HepG2 (cell line): Measurements from ENCODE around the gene PLXNC1. TPM values are rescaled to one million over a fixed set of nuclear protein-coding genes. Genes with fewer than 3 reads are reported as not detected.

Experiments used
- AHDC1 ChIP-seq: sonication (generic); formaldehyde crosslinking; IDR thresholded peaks from 2 replicates; pipeline ENCODE4 v1.5.1; 2020; ENCODE audit warnings: mild to moderate bottlenecking, missing genetic modification reagents, borderline replicate concordance
- MAF1 ChIP-seq: sonication (generic); formaldehyde crosslinking; IDR thresholded peaks from 2 replicates; pipeline ENCODE4 v1.5.0; 2020; ENCODE audit warnings: missing genetic modification reagents, borderline replicate concordance
- RNF2 ChIP-seq: fragments of 450-650 bp; conservative IDR thresholded peaks from 2 replicates; pipeline ENCODE4 v1.6.1; 2016; ENCODE audit warnings: low read depth
- TCF7L2 ChIP-seq: IDR thresholded peaks from 2 replicates; pipeline ENCODE4 v1.6.1; 2011; ENCODE audit warnings: mild to moderate bottlenecking, low read depth, low read length, moderate library complexity
- ZMAT5 ChIP-seq: sonication (generic); formaldehyde crosslinking; IDR thresholded peaks from 2 replicates; pipeline ENCODE4 v1.5.0; 2020; ENCODE audit warnings: mild to moderate bottlenecking, low read depth, missing genetic modification reagents, borderline replicate concordance
- ZNF235 ChIP-seq: sonication (generic); formaldehyde crosslinking; IDR thresholded peaks from 2 replicates; pipeline ENCODE4 v1.8.1; 2023; ENCODE audit warnings: mild to moderate bottlenecking, missing genetic modification reagents, borderline replicate concordance
- ZNF280D ChIP-seq: sonication (generic); formaldehyde crosslinking; IDR thresholded peaks from 2 replicates; pipeline ENCODE4 v1.5.1; 2020; ENCODE audit warnings: mild to moderate bottlenecking, missing genetic modification reagents
- ZNF407 ChIP-seq: sonication (generic); formaldehyde crosslinking; IDR thresholded peaks from one replicate; pipeline ENCODE4 v1.5.1; 2020; ENCODE audit warnings: mild to moderate bottlenecking, missing genetic modification reagents; ENCODE audit errors: not compliant biosample characterization
- ZNF431 ChIP-seq: sonication (generic); formaldehyde crosslinking; IDR thresholded peaks from 2 replicates; pipeline ENCODE4 v1.9.0; 2022; ENCODE audit warnings: missing genetic modification reagents, low read depth, mild to moderate bottlenecking, borderline replicate concordance
- ZNF607 ChIP-seq: sonication (generic); formaldehyde crosslinking; IDR thresholded peaks from 2 replicates; pipeline ENCODE4 v1.5.1; 2020; ENCODE audit warnings: missing genetic modification reagents, mild to moderate bottlenecking, borderline replicate concordance
- ZNF7 ChIP-seq: IDR thresholded peaks from 2 replicates; pipeline ENCODE4 v1.6.1; 2016; ENCODE audit warnings: missing biosample characterization, missing genetic modification reagents
- polyA plus RNA-seq, 8 experiments: library from polyadenylated mRNA; depleted of rRNA in 3 of 8; stranded (reverse) in 7 of 8; unstranded in 1 of 8; fragments of >200 nt; fragmentation: Illumina TruSeq in 4 of 8; extraction: Trizol in 4 of 8; gene quantifications; 2 replicates each; pipeline versions ENCODE4 v1.2.1 to v1.2.3, GENCODE V29; 2011 to 2016; ENCODE audit warnings: low read depth in 4 of 8, missing spikeins in 1 of 8, mixed read lengths in 1 of 8; ENCODE audit not compliant: insufficient read depth in 1 of 8
- total RNA-seq, 5 experiments: library from RNA; depleted of rRNA; stranded (reverse); fragments of >200 nt; fragmentation: Illumina TruSeq; extraction: Trizol; gene quantifications; 2 replicates each; pipeline ENCODE4 v1.2.3, GENCODE V29; 2016; ENCODE audit warnings: low read depth in 1 of 5

The PLXNC1 gene
- total and polyA plus RNA-seq, 2 of the 13 experiments (the other 11 are each of a cell fraction or from before 2014, with no cell fraction given), result 6.6 to 11.2 TPM

- TF ChIP-seq ZNF407 (CRISPR knock-in tag), result no peak
- no peak for TF ChIP-seq ZNF607
- TF ChIP-seq ZNF7, result no peak
- no peak for TF ChIP-seq ZNF235 (CRISPR knock-in tag)
- no peak for TF ChIP-seq MAF1 (CRISPR knock-in tag)
- no peak for TF ChIP-seq TCF7L2
- TF ChIP-seq RNF2, result no peak
- no peak for TF ChIP-seq ZNF280D (CRISPR knock-in tag)
- TF ChIP-seq ZNF431 (CRISPR knock-in tag), result no peak
- no peak for TF ChIP-seq AHDC1
- TF ChIP-seq ZMAT5 (CRISPR knock-in tag), result no peak
Observed at GRCh38 chr12:94297096-94297699, 148.8 kb downstream of the PLXNC1 start (continued).
